HG02885 (cell line): ENCODE results near the gene DEK.

Experiments used
- ATAC-seq: cut with Tn5 transposase; IDR thresholded peaks from one replicate; pipeline ENCODE4 v1.9.1; 2021; ENCODE audit warnings: mild to moderate bottlenecking; ENCODE audit not compliant: unreplicated experiment, poor library complexity

Gene DEK

DNA sequence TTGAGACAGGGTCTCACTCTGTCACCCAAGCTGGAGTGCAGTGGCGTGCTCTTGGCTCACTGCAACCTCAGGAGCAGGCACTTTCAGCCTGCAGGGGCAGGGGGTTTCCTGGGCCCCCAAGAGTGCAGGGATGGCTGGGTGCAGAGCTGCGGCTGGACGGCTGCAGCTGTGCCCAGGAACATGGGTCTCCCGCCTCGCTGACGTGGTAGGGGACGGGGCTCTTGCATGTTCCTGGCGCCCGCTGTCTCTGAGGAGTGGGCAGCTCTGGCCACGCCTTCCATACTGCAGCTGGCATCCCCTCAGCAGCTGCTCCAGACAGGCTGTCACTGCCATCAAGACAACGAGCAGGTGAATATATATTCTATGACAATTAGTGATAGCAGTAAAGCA lies 2.2 kb upstream of the DEK start:
- no peak for ATAC-seq

DNA sequence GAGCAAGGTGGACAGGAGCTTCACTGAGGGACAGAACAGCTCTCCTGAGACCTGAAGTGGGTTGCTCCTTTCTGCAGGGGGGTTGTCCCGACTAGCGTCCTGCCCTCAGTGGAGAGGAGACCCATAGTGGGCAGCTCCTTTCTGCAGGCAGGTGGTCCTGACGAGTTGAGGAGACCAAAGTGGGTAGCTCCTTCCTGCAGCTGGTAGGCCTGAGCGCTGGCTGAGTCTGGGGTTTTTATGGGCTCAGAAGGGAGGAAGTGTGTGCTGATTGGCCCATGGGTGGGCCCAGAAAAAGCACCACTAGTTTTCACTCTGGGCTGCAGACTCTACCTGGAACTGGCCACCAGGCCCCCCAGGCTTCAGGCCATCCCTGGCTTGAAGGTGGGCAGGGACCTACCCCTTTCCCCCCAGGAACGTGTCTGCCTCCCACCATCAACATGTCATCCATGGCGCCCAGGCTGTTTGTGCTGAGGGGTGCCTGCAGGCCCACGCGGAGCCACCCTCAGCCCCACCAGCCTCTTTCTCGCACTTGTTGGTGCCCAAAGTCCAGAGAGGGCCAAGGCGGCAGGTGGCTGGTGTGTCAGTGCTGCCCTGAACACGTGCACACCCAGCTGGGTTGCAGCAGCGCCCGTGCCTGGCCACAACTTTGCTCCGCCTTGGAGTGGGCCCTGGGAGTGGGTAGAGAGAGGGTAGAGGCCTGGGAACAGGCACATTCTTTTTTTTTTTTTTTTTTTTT lies 1.6 kb upstream of the DEK start:
- no peak for ATAC-seq

DNA sequence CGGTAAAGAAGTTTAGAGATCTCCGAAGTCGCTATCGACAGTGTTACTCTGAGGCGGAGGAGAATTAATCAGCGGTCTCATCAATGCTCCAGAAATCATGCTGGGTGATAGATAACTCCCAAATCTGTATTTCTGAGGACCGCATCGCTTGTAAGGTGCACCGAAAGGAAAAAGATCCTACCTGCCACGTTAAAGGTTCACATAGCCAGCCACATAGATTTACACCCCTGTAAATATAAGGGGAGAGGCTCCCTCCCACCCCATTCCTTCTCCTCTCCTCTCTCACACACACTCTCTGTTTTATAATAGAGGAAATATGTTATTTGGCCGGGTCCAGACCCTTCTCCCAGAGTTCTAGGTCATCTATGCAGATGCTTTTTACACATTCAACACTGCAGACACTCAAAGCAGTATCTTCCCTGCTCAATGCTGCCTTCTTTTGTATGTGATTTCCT lies 620 bp upstream of the DEK start:
- ATAC-seq: no peak

DNA sequence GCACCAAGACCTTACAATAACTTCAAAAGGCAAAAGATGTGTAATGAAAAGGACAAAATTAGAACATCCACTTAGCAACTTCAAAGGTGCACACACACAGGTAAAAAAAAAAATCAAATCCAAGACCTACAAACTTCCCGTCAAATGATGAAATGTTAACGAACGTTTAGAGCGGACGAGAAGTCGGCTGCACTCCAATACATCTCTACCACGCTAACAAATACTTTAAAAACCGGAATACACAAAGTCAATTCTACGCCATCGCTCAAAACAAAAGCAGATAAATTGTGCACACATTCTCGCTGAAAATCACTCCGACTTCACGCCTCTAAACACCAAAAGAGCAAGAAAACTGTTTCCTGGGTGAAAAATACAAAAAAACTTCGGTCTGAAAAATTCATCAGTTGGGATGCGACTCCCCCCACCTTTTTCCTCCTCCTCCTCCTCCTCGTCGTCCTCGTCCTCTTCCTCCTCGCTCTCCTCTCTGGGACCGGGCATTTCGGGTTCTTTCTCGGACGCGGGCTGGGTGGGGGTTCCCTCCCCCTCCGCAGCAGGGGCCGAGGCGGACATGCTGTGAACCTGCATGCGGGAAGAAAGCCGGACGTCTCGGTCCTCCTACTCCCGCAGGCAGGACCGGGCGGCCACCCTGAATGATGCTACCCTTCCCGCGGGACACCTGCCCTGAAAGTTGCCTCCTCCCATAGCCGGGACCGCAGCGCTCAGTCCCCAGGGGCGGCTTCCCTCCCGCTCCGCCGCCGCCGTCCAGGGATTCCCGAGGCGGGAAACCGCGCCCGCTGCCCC lies 712 bp downstream of the DEK start:
- ATAC-seq: peak; percentile 0

DNA sequence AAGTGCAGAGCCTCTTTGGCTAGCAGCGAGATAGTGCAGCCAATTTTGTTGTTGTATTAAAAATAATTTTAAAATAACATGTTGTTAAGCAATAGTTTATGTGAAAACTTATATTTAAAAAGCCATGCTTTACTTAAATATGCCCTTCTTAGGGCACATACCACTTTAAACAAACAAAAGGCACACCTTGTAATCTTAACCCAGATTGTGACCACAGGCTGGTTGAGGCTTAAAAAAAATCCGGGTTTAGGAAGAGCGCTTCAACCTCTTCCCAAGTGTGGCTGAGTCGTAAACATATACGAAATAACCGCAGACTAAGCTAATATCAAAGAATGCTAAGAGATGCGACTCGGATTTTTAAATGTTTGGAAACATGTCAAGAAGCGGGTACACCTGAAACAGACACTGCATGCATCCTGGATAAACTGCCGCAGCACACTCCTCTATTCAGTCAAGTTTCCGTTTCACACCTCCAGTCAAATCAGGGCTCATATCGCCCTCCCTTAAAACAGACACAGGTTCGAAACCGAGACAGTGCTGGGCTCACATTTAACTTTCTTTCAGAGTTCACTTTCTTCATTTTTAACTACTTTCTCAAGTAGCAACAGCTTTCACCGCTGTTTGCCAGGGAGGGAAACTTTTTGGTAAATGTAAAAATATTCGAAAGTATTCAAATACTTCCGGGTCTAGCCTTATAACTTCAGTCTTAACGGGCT lies 1.5 kb downstream of the DEK start:
- peak; percentile 63 for ATAC-seq

DNA sequence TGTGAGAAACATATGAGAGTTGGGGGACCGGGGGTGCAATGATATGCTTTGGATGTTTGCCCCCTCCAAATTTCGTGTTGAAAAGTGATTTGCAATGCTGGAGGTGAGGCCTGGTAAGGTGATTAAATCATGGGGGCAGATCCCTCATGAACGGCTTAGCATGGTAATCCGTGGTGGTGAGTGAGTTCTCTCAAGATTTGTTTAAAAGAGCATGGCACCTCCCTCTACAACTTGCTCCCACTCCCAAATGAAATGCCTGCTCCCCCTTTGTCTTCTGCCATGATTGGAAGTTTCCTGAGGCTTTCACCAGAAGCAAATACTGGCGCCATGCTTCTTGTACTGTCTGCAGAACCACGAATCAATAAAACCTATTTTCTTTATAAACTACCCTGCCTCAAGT lies 2.5 kb downstream of the DEK start:
- ATAC-seq: no peak

DNA sequence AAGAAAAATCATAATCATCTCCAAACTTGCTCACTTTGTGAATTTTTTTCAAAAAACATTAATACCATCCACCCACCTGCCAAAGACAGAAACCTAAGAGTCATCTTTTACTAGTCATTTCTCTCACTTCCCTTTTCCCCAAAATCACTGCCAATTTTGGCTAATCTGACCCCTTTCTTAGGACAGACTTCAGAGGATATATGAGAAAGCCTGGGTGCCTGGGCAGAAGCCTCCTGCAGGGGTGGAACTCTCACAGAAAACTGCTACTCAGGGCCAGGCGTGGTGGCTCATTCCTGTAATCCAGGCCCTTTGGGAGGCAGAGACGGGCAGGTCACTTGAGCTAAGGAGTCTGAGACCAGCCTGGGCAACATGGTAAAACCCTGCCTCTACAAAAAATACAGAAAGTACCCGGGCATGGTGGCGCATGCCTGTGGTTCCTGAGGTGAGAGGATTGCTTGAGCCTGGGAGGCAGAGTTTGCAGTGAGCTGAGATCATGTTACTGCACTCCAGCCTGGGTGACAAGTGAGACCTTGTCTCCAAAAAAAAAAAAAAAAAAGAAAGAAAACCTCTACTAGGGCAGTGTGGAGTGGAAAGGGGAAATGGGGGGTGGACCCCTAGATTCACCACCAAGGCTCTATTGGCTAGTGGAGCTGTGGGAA lies 3.8 kb downstream of the DEK start:
- ATAC-seq: peak; percentile 45

DNA sequence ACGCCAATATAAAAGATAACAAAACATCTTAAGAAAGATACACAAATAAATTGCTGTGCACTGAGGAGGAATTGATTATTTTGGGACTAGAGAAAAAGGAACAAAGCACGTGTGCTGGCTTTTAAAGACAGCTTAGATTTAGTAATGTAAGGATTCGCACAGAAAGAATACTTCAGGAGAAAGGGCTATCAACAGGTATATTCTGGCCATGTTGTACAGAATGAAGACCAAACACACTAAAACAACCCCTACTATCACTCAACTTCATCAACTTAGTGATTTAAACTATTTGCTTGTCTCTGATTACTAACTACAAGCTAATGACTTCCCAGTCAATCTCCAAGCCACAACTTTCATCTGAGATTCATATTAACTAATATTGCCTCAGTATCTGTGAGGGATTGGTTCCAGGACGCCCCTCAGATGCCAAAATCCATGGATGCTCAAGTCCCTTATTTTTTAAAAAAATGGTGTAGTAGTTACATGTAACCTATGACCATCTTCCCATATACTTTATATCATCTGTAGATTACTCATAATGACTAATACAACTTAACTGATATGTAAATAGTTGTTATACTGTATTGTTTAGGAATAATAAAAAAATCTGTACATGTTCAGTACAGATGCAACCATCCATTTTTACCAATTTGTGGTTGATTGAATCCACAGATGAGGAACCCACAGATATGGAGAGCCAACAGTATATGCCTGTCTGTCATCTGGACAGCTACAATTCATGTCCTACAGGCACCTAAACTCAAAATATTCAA lies 4.5 kb downstream of the DEK start:
- ATAC-seq: no peak

DNA sequence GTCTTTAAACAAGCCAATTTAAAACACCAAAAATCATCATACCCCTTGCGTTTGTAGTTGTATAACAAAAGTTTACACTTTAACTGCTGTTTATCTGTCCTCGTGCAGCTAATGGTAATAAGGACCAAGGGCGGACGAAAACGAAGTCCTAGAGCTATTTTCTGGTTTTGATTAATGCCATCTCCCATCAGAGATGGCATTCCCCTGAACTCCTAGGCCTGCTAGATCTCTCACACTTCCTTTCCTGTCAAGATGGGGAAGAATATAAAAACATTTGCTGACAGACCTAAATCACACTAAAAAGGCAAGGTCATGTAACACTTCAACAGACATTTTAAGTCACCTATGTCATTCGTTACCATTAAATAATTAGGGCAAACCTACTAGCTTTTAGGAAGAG lies 9.5 kb downstream of the DEK start:
- ATAC-seq: no peak

DNA sequence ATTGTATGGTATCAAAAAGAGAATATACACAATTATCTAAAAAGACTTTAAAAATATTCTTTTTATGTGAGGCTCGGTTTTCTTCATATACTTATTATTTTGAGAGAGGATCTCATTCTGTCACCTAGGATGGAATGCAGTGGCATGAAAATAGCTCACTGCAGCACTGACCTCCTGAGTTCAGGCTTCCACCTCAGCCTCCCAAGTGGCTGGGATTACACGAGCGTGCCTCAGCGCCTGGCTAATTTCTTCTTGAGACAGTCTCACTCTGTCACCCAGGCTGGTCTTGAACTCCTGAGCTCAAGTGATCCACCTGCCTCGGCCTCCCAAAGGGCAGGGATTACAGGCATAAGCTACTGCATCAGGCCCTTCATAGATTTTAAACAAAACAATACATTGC lies 10.7 kb downstream of the DEK start:
- ATAC-seq: no peak

DNA sequence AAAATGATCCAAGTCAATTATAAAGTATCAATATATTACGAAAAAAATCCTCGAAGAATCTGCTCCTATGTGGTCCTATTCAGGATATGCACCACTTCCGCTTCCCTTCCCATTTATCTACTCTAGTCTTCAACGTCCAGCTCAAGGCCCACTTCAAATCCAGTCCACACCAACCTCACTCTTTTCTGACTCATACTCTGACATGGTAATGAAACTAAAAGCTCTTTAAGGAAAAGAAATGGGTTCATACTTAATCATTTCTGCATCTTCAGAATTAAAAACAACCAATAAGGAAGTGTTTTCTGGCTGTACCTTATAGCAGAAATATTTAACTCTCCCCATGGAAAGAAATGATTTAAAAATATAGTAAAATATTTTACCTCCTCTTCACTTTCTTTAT lies 15.1 kb downstream of the DEK start:
- ATAC-seq: no peak

DNA sequence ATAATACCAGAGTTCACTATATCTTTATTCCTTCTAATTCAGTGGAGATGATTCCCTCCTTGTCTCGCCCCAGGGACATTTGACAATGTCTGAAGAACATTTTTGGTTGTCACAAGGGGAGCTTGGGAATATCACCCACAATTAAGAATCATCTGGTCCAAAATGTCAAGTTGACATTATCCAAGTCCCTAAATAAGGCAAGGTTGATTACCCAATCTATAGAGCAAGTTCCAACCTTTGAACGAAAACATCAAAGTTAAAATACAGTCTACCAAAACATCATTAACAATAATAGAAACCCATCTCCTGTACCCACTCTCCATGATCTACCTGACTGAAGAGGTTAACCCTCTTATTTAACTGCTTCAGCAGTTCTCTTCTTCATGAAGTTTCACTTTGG lies 15.6 kb downstream of the DEK start:
- ATAC-seq: no peak

DNA sequence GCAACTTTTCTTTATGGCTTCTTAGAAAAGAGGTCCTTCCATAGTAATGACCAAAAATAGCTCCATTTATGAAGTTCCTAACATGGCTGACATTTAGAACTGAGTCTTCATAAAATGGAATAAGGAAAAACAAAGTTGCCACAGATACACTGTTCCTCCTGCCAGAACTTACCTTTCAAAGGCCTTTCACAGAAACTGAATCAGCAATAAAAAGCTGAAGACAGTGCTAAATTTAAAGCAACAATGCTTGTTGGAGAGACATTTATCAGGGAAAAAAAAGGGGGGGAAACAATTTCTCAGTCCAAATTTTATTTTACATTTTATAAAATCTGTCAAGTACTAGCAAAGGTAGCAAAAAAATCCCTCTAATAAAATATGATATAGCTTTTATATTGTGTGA lies 17.3 kb downstream of the DEK start:
- no peak for ATAC-seq

DNA sequence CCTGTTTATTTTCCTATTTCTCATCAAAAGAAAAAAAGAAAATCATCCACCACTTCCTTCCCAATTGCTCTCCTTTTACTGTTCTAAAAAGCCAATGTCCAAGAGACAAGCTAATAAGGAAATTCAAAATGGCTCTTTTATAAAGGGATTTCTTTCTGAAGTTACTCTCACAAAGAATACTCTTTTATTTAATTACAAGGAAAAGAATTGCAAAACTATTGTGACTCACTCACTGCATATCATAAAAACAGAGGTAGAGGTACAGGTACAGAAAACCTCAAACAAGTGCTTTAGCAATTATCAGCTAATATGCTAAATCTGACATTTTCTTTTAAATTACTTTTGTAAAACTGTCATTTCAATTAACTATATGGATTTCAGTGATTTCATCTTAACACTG lies 18.1 kb downstream of the DEK start:
- ATAC-seq: no peak

DNA sequence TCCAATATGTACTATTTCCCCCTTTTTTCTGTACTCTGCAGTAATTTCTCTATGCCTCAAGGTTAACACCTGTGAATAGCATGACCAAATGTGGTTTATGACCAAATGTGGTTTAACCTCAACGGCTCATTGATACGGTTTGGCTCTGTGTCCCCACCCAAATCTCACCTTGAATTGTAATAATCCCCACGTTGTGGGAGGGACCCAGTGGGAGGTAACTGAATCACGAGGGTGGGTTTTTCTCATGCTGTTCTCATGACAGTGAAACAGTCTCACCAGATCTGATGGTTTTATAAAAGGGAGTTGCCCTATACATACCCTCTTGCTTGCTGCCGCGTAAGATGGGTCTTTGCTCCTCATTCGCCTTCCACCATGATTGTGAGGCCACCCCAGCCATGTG lies 18.7 kb downstream of the DEK start:
- ATAC-seq: peak; percentile 74

DNA sequence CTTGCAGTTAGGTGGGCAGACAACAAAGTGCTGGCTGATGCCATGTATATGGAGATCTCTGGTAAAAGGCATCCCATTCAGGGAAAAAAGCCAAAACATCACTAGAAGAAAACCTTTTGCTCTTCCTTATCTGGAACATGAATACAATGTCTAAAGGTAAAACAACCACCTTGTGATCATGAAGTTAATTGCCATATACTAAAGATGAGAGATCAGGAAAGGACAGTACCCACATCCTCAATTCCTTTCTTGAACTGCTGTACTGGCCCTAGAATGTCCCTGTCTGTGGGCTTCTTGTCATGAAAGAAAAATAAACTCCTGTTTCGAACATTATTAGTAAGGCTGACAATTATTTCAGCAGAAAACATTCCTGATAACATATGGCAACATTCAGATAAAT lies 19.3 kb downstream of the DEK start:
- no peak for ATAC-seq

DNA sequence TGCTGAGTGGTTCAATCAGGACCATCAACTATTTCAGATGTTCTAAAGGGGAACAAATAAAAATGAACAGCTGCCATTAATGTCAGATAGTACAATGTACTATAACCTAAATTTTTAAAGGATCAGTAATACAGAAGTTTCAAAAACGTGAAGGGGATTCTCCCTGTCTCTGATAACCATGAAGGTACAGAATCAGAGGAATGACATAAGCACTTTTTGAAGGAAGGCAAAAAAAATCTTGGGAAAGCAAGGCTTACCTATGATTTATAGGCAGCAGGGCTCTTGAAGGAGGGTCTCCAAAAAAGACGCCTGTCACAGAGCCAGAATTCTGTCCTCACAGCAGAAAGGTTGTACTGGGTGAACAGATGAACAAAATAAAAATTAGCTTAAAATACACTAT lies 20.1 kb downstream of the DEK start:
- no peak for ATAC-seq

DNA sequence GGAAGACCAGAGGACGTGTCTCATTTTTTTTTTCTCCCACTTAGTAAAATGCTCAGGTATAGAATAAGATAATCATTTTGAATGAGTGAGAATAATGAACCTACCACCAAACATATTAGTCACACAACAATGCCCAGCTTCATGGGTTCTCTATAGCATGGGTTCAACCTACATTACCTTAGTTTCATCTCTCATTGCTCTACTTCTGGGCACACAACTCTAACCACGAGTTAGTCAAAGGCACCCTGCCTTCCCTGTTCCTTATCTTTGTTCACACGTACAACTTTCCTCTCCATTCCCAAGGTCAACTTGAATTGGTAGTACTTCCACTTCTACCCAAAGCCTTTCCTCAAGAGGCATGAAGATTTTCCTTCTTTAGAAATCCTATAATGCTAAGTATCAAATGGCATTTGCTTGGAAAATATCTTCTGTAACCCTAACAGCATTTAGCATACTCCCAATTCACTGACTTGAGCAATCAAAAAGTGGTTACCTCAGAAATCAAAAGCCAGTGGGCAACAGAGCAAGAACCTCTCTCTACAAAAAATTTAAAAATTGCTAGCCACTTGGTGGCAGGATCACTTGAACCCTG lies 20.9 kb downstream of the DEK start:
- ATAC-seq: no peak

DNA sequence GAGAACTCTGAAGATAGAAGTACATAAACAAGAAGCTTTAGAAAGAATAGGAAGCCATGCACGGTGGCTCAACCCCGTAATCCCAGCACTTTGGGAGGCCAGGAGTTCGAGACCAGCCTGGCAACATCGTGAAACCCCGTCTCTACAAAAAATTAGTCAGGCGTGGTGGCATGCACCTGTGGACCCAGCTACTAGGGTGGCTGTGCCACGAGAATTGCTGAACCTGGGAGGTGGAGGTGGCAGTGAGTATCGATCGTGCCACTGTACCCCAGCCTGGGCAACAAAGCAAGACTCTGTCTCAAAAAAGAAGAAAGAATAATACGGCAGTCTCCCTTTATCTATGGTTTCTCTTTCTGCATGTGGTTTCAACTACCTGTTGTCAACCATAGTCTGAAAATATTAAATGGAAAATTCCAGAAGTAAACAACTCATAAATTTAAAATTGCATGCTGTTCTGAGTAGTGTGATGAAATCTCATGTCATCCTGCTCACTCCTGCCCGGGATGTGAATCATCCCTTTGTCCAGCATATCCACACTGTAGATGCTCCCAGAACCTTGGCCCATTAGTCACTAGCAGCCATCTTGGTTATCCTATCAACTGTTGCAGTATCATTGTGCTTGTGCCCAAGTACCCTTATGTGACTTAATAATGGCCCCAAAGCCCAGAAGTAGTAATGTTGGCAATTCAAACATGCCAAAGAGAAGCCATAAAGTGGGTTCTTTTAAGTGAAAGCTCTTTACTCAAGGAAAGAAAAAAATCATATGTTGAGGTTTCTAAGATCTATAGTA lies 22.1 kb downstream of the DEK start:
- no peak for ATAC-seq
